Non-pigmented ciliary epithelial cell (primary cell): Measurements from ENCODE around the gene CEBPZOS.

ENCODE experiments used
- DNase-seq: peaks from one replicate; pipeline ENCODE4 v3.0.0-alpha.2; 2010; ENCODE audit warnings: low read depth

The CEBPZOS gene

GRCh38 chr2:37232131-37232933 lies 36.0 kb downstream of the CEBPZOS start:
- no peak for DNase-seq

GRCh38 chr2:37243435-37243834 lies 47.1 kb downstream of the CEBPZOS start:
- DNase-seq: no peak

GRCh38 chr2:37244017-37244416 lies 47.7 kb downstream of the CEBPZOS start:
- DNase-seq: no peak

GRCh38 chr2:37244755-37245154 lies 48.5 kb downstream of the CEBPZOS start:
- DNase-seq: no peak

GRCh38 chr2:37246205-37246604 lies 49.9 kb downstream of the CEBPZOS start:
- no peak for DNase-seq

GRCh38 chr2:37250869-37251740 lies 54.8 kb downstream of the CEBPZOS start:
- no peak for DNase-seq
